IMR-90 (cell line): ENCODE results near the gene TRABD. TPM values are rescaled to one million over a fixed set of nuclear protein-coding genes. Genes with fewer than 3 reads are reported as not detected.

Source experiments
- ATAC-seq: fragments of 200-7000 bp; cut with Tn5 transposase; 2 replicates; pipeline ENCODE4 v1.9.1; 2020; ENCODE audit warnings: low read depth, mild to moderate bottlenecking, moderate library complexity
- BruUV-seq: library from RNA; stranded (reverse); fragments of 400-500 nt; replicated peaks from 2 replicates; lab custom pipeline; 2021; lab: Mats Ljungman, UMichigan
- CTCF ChIA-PET: fragments of 300-600 bp; formaldehyde crosslinking; extraction: SDS; loops from one replicate; lab custom pipeline; 2021; ENCODE audit warnings: antibody characterized with exemption; lab: Yijun Ruan, JAX
- POLR2A ChIA-PET: fragments of 300-600 bp; sonication (Branson Sonifier 250); formaldehyde crosslinking; loops from one replicate; lab custom pipeline; 2022; ENCODE audit warnings: antibody characterized with exemption; ENCODE audit not compliant: unreplicated experiment; lab: Charles Lee
- DNase-seq: peaks from one replicate; pipeline ENCODE4 v3.0.0; 2013
- H2AFZ ChIP-seq: replicated peaks from 2 replicates; pipeline ENCODE3; 2013; ENCODE audit warnings: low read length, mild to moderate bottlenecking; ENCODE audit not compliant: poor library complexity
- H2AK5ac ChIP-seq: 2 replicates; pipeline ENCODE4 v1.6.1; 2013; ENCODE audit warnings: low read depth, low read length, inconsistent platforms
- H2AK9ac ChIP-seq: replicated peaks from 2 replicates; pipeline ENCODE3; 2013; ENCODE audit warnings: mild to moderate bottlenecking, low read depth, low read length, moderate library complexity; ENCODE audit not compliant: poor library complexity
- H2BK120ac ChIP-seq: 2 replicates; pipeline ENCODE4 v1.6.1; 2013; ENCODE audit warnings: low read depth, low read length, inconsistent platforms
- H2BK15ac ChIP-seq: 3 replicates; pipeline ENCODE4 v1.6.1; 2013; ENCODE audit warnings: low read depth, low read length, inconsistent platforms
- H2BK20ac ChIP-seq: 2 replicates; pipeline ENCODE4 v1.6.1; 2013; ENCODE audit warnings: low read depth, mild to moderate bottlenecking, inconsistent platforms, low read length, moderate library complexity
- H2BK5ac ChIP-seq: 2 replicates; pipeline ENCODE4 v1.6.1; 2013; ENCODE audit warnings: mild to moderate bottlenecking, low read depth, low read length, inconsistent platforms; ENCODE audit not compliant: poor library complexity, severe bottlenecking
- H3K14ac ChIP-seq: replicated peaks from 2 replicates; pipeline ENCODE4 v1.6.1; 2013; ENCODE audit warnings: low read depth, low read length, inconsistent platforms
- H3K18ac ChIP-seq: 2 replicates; pipeline ENCODE4 v1.6.1; 2013; ENCODE audit warnings: low read depth, low read length, control low read depth
- H3K23ac ChIP-seq: 2 replicates; pipeline ENCODE4 v1.6.1; 2013; ENCODE audit warnings: low read depth, low read length, inconsistent platforms
- H3K27ac ChIP-seq: 2 replicates; pipeline ENCODE4 v1.5.1; 2013; ENCODE audit warnings: mild to moderate bottlenecking, control low read depth, low read length; ENCODE audit not compliant: insufficient read depth
- H3K27me3 ChIP-seq: 2 replicates; pipeline ENCODE4 v1.6.1; 2013; ENCODE audit warnings: low read length; ENCODE audit not compliant: control insufficient read depth, insufficient read depth
- H3K36me3 ChIP-seq: 2 replicates; pipeline ENCODE4 v1.6.1; 2013; ENCODE audit warnings: low read length, mixed read lengths; ENCODE audit not compliant: control insufficient read depth, insufficient read depth
- H3K4ac ChIP-seq: 2 replicates; pipeline ENCODE4 v1.6.1; 2013; ENCODE audit warnings: low read depth, low read length, inconsistent platforms
- H3K4me1 ChIP-seq: 2 replicates; pipeline ENCODE4 v1.6.1; 2013; ENCODE audit warnings: low read length, mixed read lengths; ENCODE audit not compliant: control insufficient read depth, insufficient read depth
- H3K4me2 ChIP-seq: 2 replicates; pipeline ENCODE4 v1.6.1; 2013; ENCODE audit warnings: low read depth, mild to moderate bottlenecking, control low read depth, low read length, moderate library complexity
- H3K4me3 ChIP-seq: 2 replicates; pipeline ENCODE4 v1.5.1; 2013; ENCODE audit warnings: low read depth, mild to moderate bottlenecking, control low read depth, low read length, moderate library complexity; ENCODE audit not compliant: insufficient read depth
- H3K56ac ChIP-seq: 2 replicates; pipeline ENCODE4 v1.6.1; 2013; ENCODE audit warnings: low read length, inconsistent platforms; ENCODE audit not compliant: insufficient read depth; ENCODE audit errors: extremely low read depth
- H3K79me1 ChIP-seq, 2 experiments: 2 replicates each; pipeline ENCODE4 v1.6.1; 2013; ENCODE audit warnings: low read length in 2 of 2, inconsistent platforms in 1 of 2, low read depth in 1 of 2
- H3K9ac ChIP-seq: 2 replicates; pipeline ENCODE4 v1.6.1; 2013; ENCODE audit warnings: low read depth, low read length, control low read depth
- H3K9me1 ChIP-seq: 2 replicates; pipeline ENCODE4 v1.6.1; 2013; ENCODE audit warnings: low read length, inconsistent platforms; ENCODE audit not compliant: insufficient read depth
- H3K9me3 ChIP-seq: 2 replicates; pipeline ENCODE4 v1.6.1; 2013; ENCODE audit warnings: low read length; ENCODE audit not compliant: control insufficient read depth, insufficient read depth
- H4K20me1 ChIP-seq: 2 replicates; pipeline ENCODE4 v1.6.1; 2013; ENCODE audit warnings: low read length, inconsistent platforms; ENCODE audit not compliant: insufficient read depth
- H4K5ac ChIP-seq: 2 replicates; pipeline ENCODE4 v1.6.1; 2013; ENCODE audit warnings: mild to moderate bottlenecking, low read depth, low read length, control low read depth
- H4K8ac ChIP-seq, 2 experiments: 2 replicates each; pipeline ENCODE4 v1.6.1; 2013; ENCODE audit warnings: low read depth in 2 of 2, low read length in 2 of 2, control low read depth in 1 of 2, inconsistent platforms in 1 of 2
- H4K91ac ChIP-seq: 2 replicates; pipeline ENCODE4 v1.6.1; 2013; ENCODE audit warnings: low read depth, low read length, inconsistent platforms; ENCODE audit not compliant: insufficient read depth
- CTCF ChIP-seq: conservative IDR thresholded peaks from 2 replicates; pipeline ENCODE4 v1.5.1; 2012; ENCODE audit warnings: mild to moderate bottlenecking, low read depth, low read length, improper control_type of control experiment
- WGBS, 2 experiments: methylation state at CpG; one replicate each; pipeline versions ENCODE4 v1.1.5 to v1.1.7; 2013; ENCODE audit warnings: missing lambda C conversion rate in 2 of 2; ENCODE audit not compliant: insufficient read length in 1 of 2; ENCODE audit errors: extremely low coverage in 2 of 2; 5-methylcytosine and 5-hydroxymethylcytosine counted together
- dilution Hi-C: fragments of 300-500 bp; cut with HindIII; formaldehyde crosslinking; loops from one replicate; pipeline ENCODE4 v1.14.3; 2018; ENCODE audit warnings: low sequenced_read_pairs; ENCODE audit not compliant: unreplicated experiment
- in situ Hi-C: fragments of 300-500 bp; cut with MboI; formaldehyde crosslinking; loops from 3 replicates; pipeline ENCODE4 v1.14.3; 2019; ENCODE audit warnings: low sequenced_read_pairs, inconsistent platforms, mixed read lengths
- intact Hi-C: fragments of 100-400 bp; cut with micrococcal nuclease; formaldehyde crosslinking; loops from 2 replicates; pipeline ENCODE4 v1.10.0; 2022
- polyA plus RNA-seq, 3 experiments: library from polyadenylated mRNA; depleted of rRNA; stranded (reverse); fragments of >200 nt; gene quantifications; 2 replicates each; pipeline ENCODE4 v1.2.3, GENCODE V29; 2012; ENCODE audit warnings: low replicate concordance in 1 of 3
- total RNA-seq: library from RNA; depleted of rRNA; stranded (reverse); fragments of >200 nt; gene quantifications from 2 replicates; pipeline ENCODE4 v1.2.3, GENCODE V29; 2012
- TF ChIP-seq, protein P1 (sequence below): fragments of 150-350 bp; IDR thresholded peaks from 2 replicates; pipeline ENCODE4 v1.6.1; 2016; ENCODE audit warnings: low read depth, mild to moderate bottlenecking, low read length, moderate library complexity, borderline replicate concordance

The TRABD gene
- total and polyA plus RNA-seq, 2 of the 4 experiments (the other 2 are of a cell fraction), result 13.4 to 42.7 TPM

DNA sequence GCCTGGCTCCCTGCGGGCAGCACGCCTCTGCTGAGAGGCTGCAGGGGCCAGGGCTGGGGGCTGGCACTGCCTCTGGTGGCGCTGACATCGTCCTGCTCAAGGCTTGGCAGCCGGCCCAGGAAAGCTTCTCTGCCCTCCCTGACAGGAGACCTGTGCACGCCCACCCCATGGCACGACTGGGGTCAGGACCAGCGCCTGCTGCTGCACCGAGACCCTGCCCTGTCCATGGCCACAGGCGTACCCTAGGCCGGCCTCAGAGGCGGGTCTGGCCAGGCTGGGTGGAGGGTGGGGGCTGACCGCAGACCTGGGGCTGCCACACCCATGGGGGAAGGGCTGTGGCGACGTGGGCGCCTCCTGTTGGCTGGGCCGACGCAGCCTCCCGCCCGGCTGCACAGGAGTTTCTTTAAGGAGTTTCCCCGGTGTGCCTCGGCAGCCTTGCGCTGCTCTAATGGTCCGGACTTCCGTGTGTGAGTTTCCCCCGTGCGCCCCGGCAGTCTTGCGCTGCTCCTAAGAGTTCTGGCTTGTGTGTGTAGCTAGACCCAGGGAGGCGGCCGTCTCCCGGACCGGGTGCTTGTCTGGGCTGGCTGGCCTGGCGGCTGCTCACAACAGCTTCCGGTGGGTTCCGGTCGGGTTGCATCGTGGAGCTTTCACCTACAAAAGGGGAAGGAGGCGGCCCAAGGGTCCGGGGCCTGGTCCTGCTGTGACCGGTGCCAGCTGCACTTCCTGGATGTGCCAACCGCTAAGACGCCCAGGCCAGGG is 4.6 kb downstream of the TRABD start:
- H3K9ac ChIP-seq, result no peak overlapping the region

More for the DNA sequence above, 4.6 kb downstream of the TRABD start:
- Histone ChIP-seq H3K14ac (peak overlapping the region; percentile 41; the same call in 1 of the 2 replicates), H3K23ac (no peak overlapping the region; the same call in none of the 2 replicates), H3K4me1 (peaks cover 17% of the 10 kb centered on the region), H3K79me1 (peaks cover 14 to 68% of the 10 kb centered on the region in 2 experiments), H3K4me2 (peak overlapping the region; percentile 25; the same call in 1 of the 2 replicates), H3K9me3 (no peaks in the 10 kb centered on the region), H2BK15ac (no peak overlapping the region), H3K18ac (no peak overlapping the region), H2AK9ac (peak overlapping the region; percentile 73), H4K5ac (no peak overlapping the region; the same call in 1 of the 2 replicates), H2AFZ (peak overlapping the region; percentile 80), H3K36me3 (peaks cover 25% of the 10 kb centered on the region), H3K4ac (peak overlapping the region; percentile 72), H2BK120ac (no peak overlapping the region), H2AK5ac (peak overlapping the region; percentile 73), H3K56ac (no peak overlapping the region; the same call in 1 of the 2 replicates), H3K27me3 (no peaks in the 10 kb centered on the region), H4K91ac (peak overlapping the region; percentile 3; the same call in 1 of the 2 replicates), H4K20me1 (peaks cover 39% of the 10 kb centered on the region), H3K27ac (0 out of 2 replicates have a peak overlapping the region, but pooled peaks have one; percentile 7), H4K8ac (peak overlapping the region; percentile 56 to 63; a peak in 2 of 4 replicates), H2BK20ac (no peak overlapping the region), H3K4me3 (no peak overlapping the region), H3K9me1 (peaks cover 5% of the 10 kb centered on the region), H2BK5ac (no peak overlapping the region)
- 0 out of 2 replicates have a peak, but pooled peaks have one; percentile 24 for TF ChIP-seq CTCF
- TF ChIP-seq, protein P1, sequence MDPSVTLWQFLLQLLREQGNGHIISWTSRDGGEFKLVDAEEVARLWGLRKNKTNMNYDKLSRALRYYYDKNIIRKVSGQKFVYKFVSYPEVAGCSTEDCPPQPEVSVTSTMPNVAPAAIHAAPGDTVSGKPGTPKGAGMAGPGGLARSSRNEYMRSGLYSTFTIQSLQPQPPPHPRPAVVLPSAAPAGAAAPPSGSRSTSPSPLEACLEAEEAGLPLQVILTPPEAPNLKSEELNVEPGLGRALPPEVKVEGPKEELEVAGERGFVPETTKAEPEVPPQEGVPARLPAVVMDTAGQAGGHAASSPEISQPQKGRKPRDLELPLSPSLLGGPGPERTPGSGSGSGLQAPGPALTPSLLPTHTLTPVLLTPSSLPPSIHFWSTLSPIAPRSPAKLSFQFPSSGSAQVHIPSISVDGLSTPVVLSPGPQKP, result no peak
- DNase-seq (no peak), ATAC-seq (peak; percentile 10)
- ChIA-PET CTCF (interaction anchor here (0.9 kb wide), 1 partner anchor 160 kb away, joined by 3 read pairs; no protein-coding TSS in a partner anchor), POLR2A (no interaction called here)
- in situ Hi-C loops (no loop called here), dilution Hi-C loops (no loop called here), intact Hi-C loops (no loop called here)
- WGBS, 2 experiments, result 19% methylated on average over 12 of the region's 43 CpGs; no CpG with 5 or more reads in 1 of the 2 experiments
- BruUV-seq, result no TSS peak
